ENCODE measurements around the gene PLPPR2.
"Not testable (repeated sequence)": the region's sequence is repeated elsewhere in the genome, so short reads cannot be mapped to it uniquely, and the experiment has no call there.

Gene PLPPR2

DNA sequence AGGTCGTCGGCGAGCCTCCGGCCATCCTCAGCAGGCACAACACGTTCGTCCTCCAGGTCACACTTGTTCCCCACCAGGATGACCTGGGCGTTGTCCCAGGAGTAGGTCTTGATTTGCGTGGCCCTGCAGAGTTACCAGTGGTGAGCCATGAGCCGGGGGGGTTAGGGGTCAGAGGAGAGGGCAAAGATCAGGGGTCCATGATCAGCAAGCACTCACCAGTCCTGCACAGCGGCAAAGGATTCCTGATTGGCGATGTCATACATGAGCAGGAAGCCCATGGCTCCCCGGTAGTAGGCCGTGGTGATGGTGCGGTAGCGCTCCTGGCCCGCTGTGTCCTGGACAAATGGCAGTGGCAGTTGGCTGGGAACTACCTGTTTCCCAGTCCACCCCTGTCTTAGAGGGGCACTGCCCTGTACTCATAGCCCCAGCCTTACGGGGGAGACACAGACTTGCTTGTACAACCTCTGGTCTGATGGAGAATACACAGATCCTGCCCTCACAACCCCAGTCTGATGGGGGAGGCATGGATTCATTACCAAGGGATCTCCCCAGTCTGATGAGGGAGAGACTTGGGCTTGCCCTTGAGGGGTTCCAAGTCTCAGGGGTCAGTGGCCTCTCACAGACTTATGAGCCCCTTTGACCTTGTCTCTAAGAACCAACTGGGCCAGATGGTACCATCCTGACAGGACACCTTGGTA is 19.6 kb upstream of the PLPPR2 start:
- peaks cover 25% of the 10 kb centered on the region for H3K4me1 Mint-ChIP-seq (ENCODE audit: low read depth)
- H3K9me3 Mint-ChIP-seq: no peaks in the 10 kb centered on the region
- no peak overlapping the region for H3K4me3 Mint-ChIP-seq
- peaks cover 9% of the 10 kb centered on the region for H3K36me3 Mint-ChIP-seq (ENCODE audit: low read depth)
- no peak overlapping the region for H3K27ac Mint-ChIP-seq
- H3K27me3 Mint-ChIP-seq: no peaks in the 10 kb centered on the region

GRCh38 chr19:11337080-11337479 is 18.2 kb upstream of the PLPPR2 start:
- no peaks in the 10 kb centered on the region for H3K9me3 Mint-ChIP-seq
- H3K27me3 Mint-ChIP-seq: no peaks in the 10 kb centered on the region
- H3K4me3 Mint-ChIP-seq: no peak overlapping the region
- no peak overlapping the region for H3K27ac Mint-ChIP-seq
- peaks cover 25% of the 10 kb centered on the region for H3K4me1 Mint-ChIP-seq (ENCODE audit: low read depth)
- peaks cover 9% of the 10 kb centered on the region for H3K36me3 Mint-ChIP-seq (ENCODE audit: low read depth)

- Mint-ChIP-seq H3K36me3 (ENCODE audit: low read depth) (peaks cover 9% of the 10 kb centered on the region), H3K27me3 (no peaks in the 10 kb centered on the region), H3K27ac (no peak overlapping the region), H3K4me3 (no peak overlapping the region), H3K4me1 (ENCODE audit: low read depth) (peaks cover 25% of the 10 kb centered on the region), H3K9me3 (no peaks in the 10 kb centered on the region)
Observed at GRCh38 chr19:11338121-11338520, 17.1 kb upstream of the PLPPR2 start.

DNA sequence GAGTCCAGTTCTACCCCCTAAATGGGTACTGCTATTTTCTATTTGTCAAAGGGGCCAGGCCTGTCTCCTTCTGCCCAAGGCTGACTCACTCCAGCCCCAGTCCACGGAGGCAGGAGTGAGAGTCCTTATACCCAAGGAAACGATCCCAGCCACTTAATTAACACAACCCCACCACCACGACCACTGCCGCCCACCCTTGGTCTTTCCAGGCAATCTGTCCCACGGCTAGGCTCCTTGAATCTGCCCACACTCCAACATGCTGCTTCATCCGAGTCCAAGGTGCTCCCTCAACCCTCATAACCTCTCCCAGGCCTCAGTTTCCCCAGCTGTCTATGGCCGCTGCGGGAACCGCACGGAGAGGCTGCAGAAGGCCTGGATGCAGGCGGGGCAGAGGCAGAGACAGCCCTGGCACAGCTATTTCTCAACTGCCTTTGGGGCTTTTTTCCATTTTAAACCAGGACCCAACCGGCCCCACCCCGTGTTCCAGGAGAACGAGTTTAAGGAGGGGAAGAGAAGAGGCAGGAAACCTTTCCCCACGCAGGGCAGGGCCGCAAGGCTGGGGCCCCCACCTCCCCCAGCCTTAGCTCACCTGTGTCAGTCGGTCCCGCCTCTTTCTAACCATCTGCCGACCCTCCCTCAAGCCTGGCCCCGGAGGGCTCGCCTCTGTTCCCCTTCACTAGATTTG is 16.5 kb upstream of the PLPPR2 start:
- Mint-ChIP-seq H3K4me1 (ENCODE audit: low read depth) (peaks cover 25% of the 10 kb centered on the region), H3K9me3 (no peaks in the 10 kb centered on the region), H3K27me3 (no peaks in the 10 kb centered on the region)

DNA sequence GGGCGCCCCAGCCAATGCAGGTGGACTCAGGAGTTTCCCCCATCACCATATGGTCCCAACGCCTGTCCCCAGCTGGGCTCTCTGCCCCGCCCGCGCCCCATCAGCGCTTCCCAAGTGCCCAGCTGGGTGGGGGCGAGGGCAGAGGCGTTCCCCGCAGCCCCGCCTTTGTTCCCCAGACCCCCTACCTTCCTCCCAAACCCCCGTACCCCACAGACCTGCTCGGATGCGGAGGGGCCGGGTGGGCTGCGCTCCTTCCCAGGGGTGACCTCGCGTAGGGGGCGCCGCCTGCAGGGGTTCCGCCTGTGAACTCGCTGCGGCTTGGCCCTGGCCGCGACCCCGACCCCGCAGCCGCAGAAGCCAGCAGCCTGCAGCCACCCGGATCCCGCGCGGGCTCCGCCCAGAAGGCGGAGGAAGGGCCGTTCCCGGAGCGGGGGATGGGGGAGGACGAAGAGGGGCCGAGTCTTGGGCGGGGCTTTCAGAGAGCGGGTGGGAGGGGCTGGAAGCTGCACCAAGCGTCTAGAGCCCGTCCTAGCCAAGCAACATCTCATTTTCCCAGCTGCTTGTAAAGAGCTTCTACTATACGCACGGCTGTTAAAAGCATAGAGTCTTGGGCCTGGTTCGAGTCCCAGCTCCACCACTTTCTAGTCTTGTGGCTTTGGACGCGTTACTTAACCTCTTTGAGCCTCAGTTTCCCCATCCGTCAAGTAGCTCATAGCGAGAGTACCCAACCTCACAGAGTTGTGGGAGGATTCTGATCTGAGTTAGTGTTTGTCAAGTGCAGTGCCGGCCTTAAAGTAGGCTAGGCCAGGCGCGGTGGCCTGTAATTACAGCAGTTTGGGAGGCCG is 15.8 kb upstream of the PLPPR2 start, which contains the start of gene RAB3D:
Gene RAB3D (minus strand): TSS at position 404 of the 845 bp plus-strand sequence. CDS start 2,258 bp downstream, outside the sequence.
- no peaks in the 10 kb centered on the region for H3K9me3 Mint-ChIP-seq
- H3K36me3 Mint-ChIP-seq (ENCODE audit: low read depth): peaks cover 5% of the 10 kb centered on the region
- H3K27ac Mint-ChIP-seq: no peak within 1 kb of the TSS
- H3K4me1 Mint-ChIP-seq (ENCODE audit: low read depth): peaks cover 29% of the 10 kb centered on the region
- no peaks in the 10 kb centered on the region for H3K27me3 Mint-ChIP-seq
- peak within 1 kb of the TSS; percentile 76 for H3K4me3 Mint-ChIP-seq

More for the DNA sequence above, 16.5 kb upstream of the PLPPR2 start:
- peaks cover 5% of the 10 kb centered on the region for H3K36me3 Mint-ChIP-seq (ENCODE audit: low read depth)
- no peak overlapping the region for H3K27ac Mint-ChIP-seq
- H3K4me3 Mint-ChIP-seq: peak overlapping the region; percentile 76

GRCh38 chr19:11340099-11340467 is 15.1 kb upstream of the PLPPR2 start:
- not testable (repeated sequence) for H3K27ac Mint-ChIP-seq; H3K27me3 Mint-ChIP-seq; H3K9me3 Mint-ChIP-seq; H3K36me3 Mint-ChIP-seq (ENCODE audit: low read depth)
- Mint-ChIP-seq H3K4me3 (peak overlapping the region; percentile 76), H3K4me1 (ENCODE audit: low read depth) (peaks cover 31% of the 10 kb centered on the region)

- no peaks in the 10 kb centered on the region for H3K9me3 Mint-ChIP-seq
- H3K36me3 Mint-ChIP-seq (ENCODE audit: low read depth): no peaks in the 10 kb centered on the region
- peaks cover 49% of the 10 kb centered on the region for H3K4me1 Mint-ChIP-seq (ENCODE audit: low read depth)
- H3K27ac Mint-ChIP-seq: no peak overlapping the region
- H3K27me3 Mint-ChIP-seq: no peaks in the 10 kb centered on the region
- no peak overlapping the region for H3K4me3 Mint-ChIP-seq
Observed at GRCh38 chr19:11342429-11342828, 12.8 kb upstream of the PLPPR2 start.

GRCh38 chr19:11345122-11345803 is 10.0 kb upstream of the PLPPR2 start:
- Mint-ChIP-seq H3K4me1 (ENCODE audit: low read depth) (peaks cover 32% of the 10 kb centered on the region), H3K9me3 (peaks cover 7% of the 10 kb centered on the region), H3K36me3 (ENCODE audit: low read depth) (no peaks in the 10 kb centered on the region), H3K27ac (peak overlapping the region; percentile 90), H3K27me3 (no peaks in the 10 kb centered on the region), H3K4me3 (peak overlapping the region; percentile 96)

DNA sequence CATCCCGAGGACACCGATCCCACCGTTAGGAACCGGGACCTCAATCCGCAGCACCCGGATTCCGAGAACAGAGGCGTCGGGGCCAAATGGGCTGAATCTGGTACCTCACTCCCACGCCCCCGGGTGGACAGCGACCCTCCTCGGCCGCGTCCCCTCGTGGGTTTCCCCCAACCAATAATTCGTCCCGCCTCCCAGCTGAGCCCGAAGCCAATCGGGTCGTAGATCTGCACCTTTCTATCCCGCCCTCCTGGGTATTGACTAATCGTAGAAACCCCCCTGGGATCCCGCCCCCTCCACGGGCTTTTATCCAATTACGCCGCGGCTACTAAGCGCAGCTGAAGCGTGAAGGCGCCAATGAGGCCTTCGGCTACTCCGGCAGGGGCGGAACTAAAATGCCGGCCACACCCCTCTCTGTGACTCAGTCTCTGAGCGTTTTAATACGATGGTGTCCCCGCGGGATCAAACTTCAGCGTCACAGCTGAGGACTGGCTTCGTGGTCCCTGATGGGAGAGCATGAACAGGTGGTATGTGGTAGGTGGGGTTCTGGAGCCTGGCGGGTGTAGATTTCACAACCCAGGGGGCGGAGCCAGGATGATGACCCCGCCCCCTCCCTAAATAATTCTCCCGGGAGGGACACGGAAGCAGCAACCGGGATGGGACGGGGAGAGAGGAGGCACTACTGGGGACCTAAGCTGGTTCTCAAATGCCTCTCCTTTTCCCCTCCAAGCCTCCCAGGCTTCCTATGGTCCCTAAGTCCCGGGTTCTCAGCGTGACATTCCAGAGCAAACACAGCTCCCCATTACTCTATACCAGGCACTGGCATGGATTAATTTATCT is 8.9 kb upstream of the PLPPR2 start, which contains the start of the genes CCDC159 and TMEM205:
Gene CCDC159 (plus strand): TSS at position 416 of the 837 bp plus-strand sequence. CDS start 88 bp downstream, at position 504.
Gene TMEM205 (minus strand): TSS at position 165 of the 837 bp plus-strand sequence. CDS start 649 bp downstream, outside the sequence.
- peaks cover 32% of the 10 kb centered on the region for H3K4me1 Mint-ChIP-seq (ENCODE audit: low read depth)
- peak within 1 kb of the TSS; percentile 96 for H3K4me3 Mint-ChIP-seq
- H3K9me3 Mint-ChIP-seq: peaks cover 7% of the 10 kb centered on the region
- H3K36me3 Mint-ChIP-seq (ENCODE audit: low read depth): no peaks in the 10 kb centered on the region
- peak within 1 kb of the TSS; percentile 90 for H3K27ac Mint-ChIP-seq
- H3K27me3 Mint-ChIP-seq: no peaks in the 10 kb centered on the region

- Mint-ChIP-seq H3K27ac (no peak overlapping the region), H3K36me3 (ENCODE audit: low read depth) (no peaks in the 10 kb centered on the region), H3K9me3 (peaks cover 7% of the 10 kb centered on the region), H3K4me1 (ENCODE audit: low read depth) (peaks cover 32% of the 10 kb centered on the region), H3K4me3 (peak overlapping the region; percentile 96), H3K27me3 (no peaks in the 10 kb centered on the region)
Observed at GRCh38 chr19:11347546-11348039, 7.6 kb upstream of the PLPPR2 start.

- Mint-ChIP-seq H3K9me3 (peaks cover 7% of the 10 kb centered on the region), H3K4me3 (no peak overlapping the region), H3K27ac (no peak overlapping the region), H3K27me3 (no peaks in the 10 kb centered on the region), H3K36me3 (ENCODE audit: low read depth) (no peaks in the 10 kb centered on the region), H3K4me1 (ENCODE audit: low read depth) (peaks cover 31% of the 10 kb centered on the region)
Observed at GRCh38 chr19:11349171-11349570, 6.1 kb upstream of the PLPPR2 start.

DNA sequence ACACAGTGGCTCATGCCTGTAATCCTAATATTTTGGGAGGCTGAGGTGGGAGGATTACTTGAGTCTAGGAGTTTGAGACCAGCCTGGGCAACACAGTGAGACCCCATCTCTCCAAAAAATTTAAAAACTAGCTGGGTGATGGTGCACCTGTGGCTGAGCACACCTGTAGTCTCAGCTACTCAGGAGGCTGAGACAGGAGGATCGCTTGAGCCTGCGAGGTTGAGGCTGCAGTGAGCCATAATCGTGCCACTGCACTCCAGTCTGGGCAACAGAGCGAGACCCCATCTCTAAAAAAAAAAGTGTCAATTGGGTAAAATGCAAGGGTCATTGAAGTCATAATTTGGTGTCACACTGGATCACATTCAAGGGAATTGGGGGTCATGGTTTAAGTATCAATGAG is 1.1 kb upstream of the PLPPR2 start:
- H3K27me3 Mint-ChIP-seq; H3K4me3 Mint-ChIP-seq; H3K9me3 Mint-ChIP-seq; H3K27ac Mint-ChIP-seq; H3K4me1 Mint-ChIP-seq (ENCODE audit: low read depth); H3K36me3 Mint-ChIP-seq (ENCODE audit: low read depth): not testable (repeated sequence)

DNA sequence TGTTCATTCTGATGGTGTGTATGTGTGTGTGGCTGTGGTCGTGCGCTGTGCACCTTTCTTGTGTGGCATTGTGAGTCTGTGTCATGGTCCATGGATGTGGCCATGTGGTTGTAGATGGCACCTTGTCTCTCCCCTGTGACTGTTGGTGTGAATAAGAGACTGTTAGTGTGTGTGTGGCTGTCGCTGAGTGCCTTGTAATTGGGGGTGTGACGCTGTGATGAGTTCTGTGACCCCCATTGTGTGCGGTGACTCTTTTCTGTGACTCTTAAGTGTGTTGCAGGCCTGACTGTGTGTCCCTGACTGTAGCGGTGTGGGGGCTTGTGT is 804 bp downstream of the PLPPR2 start:
- peak overlapping the region; percentile 64 for H3K4me3 Mint-ChIP-seq
- H3K9me3 Mint-ChIP-seq: no peaks in the 10 kb centered on the region
- no peak overlapping the region for H3K27ac Mint-ChIP-seq
- peaks cover 9% of the 10 kb centered on the region for H3K4me1 Mint-ChIP-seq (ENCODE audit: low read depth)
- no peaks in the 10 kb centered on the region for H3K36me3 Mint-ChIP-seq (ENCODE audit: low read depth)
- peaks cover 10% of the 10 kb centered on the region for H3K27me3 Mint-ChIP-seq

Measured in stimulated activated naive CD8-positive, alpha-beta T cell treated with anti-CD3 and anti-CD28 coated beads, Interleukin-15, Interleukin-2, amounts not matched to agents 100 ng/mL and 50 ng/mL, for 24 hours (primary cell).